ENCODE data around the gene DUSP10. TPM values are rescaled to one million over a fixed set of nuclear protein-coding genes. Genes with fewer than 3 reads are reported as not detected.

The DUSP10 gene
- total RNA-seq, 1 experiment from 2014 or later: 0.17 TPM

- CTCF ChIA-PET: no interaction called here
- Histone ChIP-seq H3K36me3 (ENCODE audit: insufficient read depth, low read length, poor library complexity, severe bottlenecking) (no peaks in the 10 kb centered on the region), H3K9me3 (ENCODE audit: low read depth, low read length, poor library complexity, severe bottlenecking) (no peaks in the 10 kb centered on the region), H3K27me3 (replicated peaks; ENCODE audit: insufficient read depth, low read depth, low read length, poor library complexity) (no peaks in the 10 kb centered on the region), H3K4me3 (ENCODE audit: low read depth, low read length, poor library complexity, severe bottlenecking) (no peak overlapping the region), H3K27ac (ENCODE audit: low read depth, low read length, poor library complexity, severe bottlenecking) (no peak overlapping the region), H3K4me1 (ENCODE audit: insufficient read depth, low read length, poor library complexity, severe bottlenecking) (no peaks in the 10 kb centered on the region)
- intact Hi-C loops (cut with micrococcal nuclease; ENCODE audit: unreplicated experiment): no loop called here
- no peak for TF ChIP-seq CTCF (conservative IDR thresholded peaks at IDR 0.05; ENCODE audit: low read depth, low read length)
- BruUV-seq (replicated peaks): no TSS peak
- no peak for DNase-seq (ENCODE audit: low spot score)
- POLR2A ChIA-PET (ENCODE audit: low non-redundant PET): no interaction called here
Observed at GRCh38 chr1:221689138-221689537, 52.8 kb downstream of the DUSP10 start.

DNA sequence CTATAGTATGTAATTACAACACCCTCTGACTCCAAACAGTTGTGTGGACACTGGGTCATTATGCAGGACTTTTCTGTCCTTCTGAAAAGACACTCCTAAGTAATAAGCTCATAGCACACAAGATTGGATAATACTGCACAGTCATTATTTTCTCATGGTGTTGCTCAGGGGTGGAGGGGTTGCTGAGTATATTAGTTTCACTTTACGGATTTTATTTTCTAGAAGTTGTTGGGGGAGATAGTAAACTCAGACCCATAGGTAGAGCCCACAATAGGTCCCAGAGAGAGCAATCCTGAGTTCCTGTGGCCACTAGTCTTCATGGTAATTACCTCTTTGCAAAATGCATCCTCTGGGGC, 53.4 kb downstream of the DUSP10 start:
- H3K27ac ChIP-seq (ENCODE audit: low read depth, low read length, poor library complexity, severe bottlenecking): no peak overlapping the region
- H3K9me3 ChIP-seq (ENCODE audit: low read depth, low read length, poor library complexity, severe bottlenecking): no peaks in the 10 kb centered on the region
- H3K4me1 ChIP-seq (ENCODE audit: insufficient read depth, low read length, poor library complexity, severe bottlenecking): no peaks in the 10 kb centered on the region
- intact Hi-C loops (cut with micrococcal nuclease; ENCODE audit: unreplicated experiment): no loop called here
- TF ChIP-seq EZH2 (IDR thresholded peaks at IDR 0.05; ENCODE audit: borderline replicate concordance, low read depth, low read length, poor library complexity, severe bottlenecking) (no peak), CTCF (conservative IDR thresholded peaks at IDR 0.05; ENCODE audit: low read depth, low read length) (no peak)
- H3K27me3 ChIP-seq (replicated peaks; ENCODE audit: insufficient read depth, low read depth, low read length, poor library complexity): no peaks in the 10 kb centered on the region
- no peaks in the 10 kb centered on the region for H3K36me3 ChIP-seq (ENCODE audit: insufficient read depth, low read length, poor library complexity, severe bottlenecking)
- H3K4me3 ChIP-seq (ENCODE audit: low read depth, low read length, poor library complexity, severe bottlenecking): no peak overlapping the region
- CTCF ChIA-PET: no interaction called here
- no TSS peak for BruUV-seq (replicated peaks)
- no peak for DNase-seq (ENCODE audit: low spot score)
- POLR2A ChIA-PET (ENCODE audit: low non-redundant PET): no interaction called here

DNA sequence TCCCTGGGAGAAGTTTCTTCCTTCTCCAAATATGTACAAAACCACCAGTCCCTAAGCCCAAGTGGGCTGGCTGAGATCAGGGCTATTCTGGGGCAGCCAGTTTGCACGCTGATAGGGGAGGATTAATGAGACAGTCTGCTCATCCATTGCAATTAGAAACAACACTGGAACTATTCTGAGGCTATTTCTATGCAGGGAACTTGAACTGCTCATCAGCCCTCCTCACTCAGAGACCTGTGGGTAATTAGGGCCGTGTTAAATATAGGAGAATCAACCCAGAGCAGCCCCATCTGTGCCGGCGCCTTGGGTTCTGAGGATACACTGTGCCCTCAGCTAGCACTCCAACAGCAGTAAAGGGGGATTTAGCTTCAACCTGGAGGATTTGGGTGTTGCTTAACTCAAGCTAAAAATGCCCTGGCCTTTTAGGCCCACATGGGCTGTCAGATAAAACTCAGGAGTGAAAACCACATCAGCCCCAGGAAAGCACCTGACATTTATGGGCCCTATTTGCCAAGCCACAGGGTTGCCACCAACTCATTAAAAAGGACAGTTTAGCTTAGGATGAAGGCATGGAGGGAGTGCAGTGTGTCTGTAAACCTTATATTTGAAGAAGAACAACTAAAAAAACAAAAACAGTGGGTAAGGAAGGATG, 53.9 kb downstream of the DUSP10 start:
- Histone ChIP-seq H3K4me1 (ENCODE audit: insufficient read depth, low read length, poor library complexity, severe bottlenecking) (no peaks in the 10 kb centered on the region), H3K9me3 (ENCODE audit: low read depth, low read length, poor library complexity, severe bottlenecking) (no peaks in the 10 kb centered on the region), H3K27ac (ENCODE audit: low read depth, low read length, poor library complexity, severe bottlenecking) (no peak overlapping the region), H3K36me3 (ENCODE audit: insufficient read depth, low read length, poor library complexity, severe bottlenecking) (no peaks in the 10 kb centered on the region), H3K4me3 (ENCODE audit: low read depth, low read length, poor library complexity, severe bottlenecking) (no peak overlapping the region), H3K27me3 (replicated peaks; ENCODE audit: insufficient read depth, low read depth, low read length, poor library complexity) (no peaks in the 10 kb centered on the region)
- ChIA-PET CTCF (no interaction called here), POLR2A (ENCODE audit: low non-redundant PET) (no interaction called here)
- TF ChIP-seq CTCF (conservative IDR thresholded peaks at IDR 0.05; ENCODE audit: low read depth, low read length): no peak
- no peak for TF ChIP-seq EZH2 (IDR thresholded peaks at IDR 0.05; ENCODE audit: borderline replicate concordance, low read depth, low read length, poor library complexity, severe bottlenecking)
- no TSS peak for BruUV-seq (replicated peaks)
- DNase-seq (ENCODE audit: low spot score): no peak
- intact Hi-C loops (cut with micrococcal nuclease; ENCODE audit: unreplicated experiment): no loop called here

All from A673 (cell line).